HTERT RPE-1 (cell line): Measurements from ENCODE around the gene EXOC4.

Source experiments
- in situ Hi-C: fragments of 300-500 bp; cut with MboI; formaldehyde crosslinking; loops from 4 replicates; pipeline ENCODE4 v1.14.3; 2020; ENCODE audit warnings: low sequenced_read_pairs

The EXOC4 gene

DNA sequence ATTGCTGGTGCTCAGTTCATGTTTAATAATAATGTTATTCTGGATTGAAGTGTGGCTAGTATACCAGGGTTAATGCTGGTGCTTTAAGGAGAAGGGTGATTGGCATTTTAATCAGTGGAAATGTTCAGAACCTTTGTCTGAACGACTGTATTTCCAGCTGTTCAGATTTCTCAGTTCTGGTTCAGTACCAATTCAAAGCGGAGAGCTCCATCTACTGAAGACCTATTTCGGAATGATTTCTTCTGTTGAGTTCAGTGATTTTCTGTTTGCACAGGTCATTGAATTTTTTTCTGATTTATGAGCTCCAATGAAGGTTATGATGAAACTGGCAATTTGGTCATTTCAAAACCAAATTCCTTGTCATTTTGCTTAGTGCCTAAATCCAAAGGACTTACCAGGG is 160.1 kb downstream of the EXOC4 start:
- in situ Hi-C loops, result no loop called here

DNA sequence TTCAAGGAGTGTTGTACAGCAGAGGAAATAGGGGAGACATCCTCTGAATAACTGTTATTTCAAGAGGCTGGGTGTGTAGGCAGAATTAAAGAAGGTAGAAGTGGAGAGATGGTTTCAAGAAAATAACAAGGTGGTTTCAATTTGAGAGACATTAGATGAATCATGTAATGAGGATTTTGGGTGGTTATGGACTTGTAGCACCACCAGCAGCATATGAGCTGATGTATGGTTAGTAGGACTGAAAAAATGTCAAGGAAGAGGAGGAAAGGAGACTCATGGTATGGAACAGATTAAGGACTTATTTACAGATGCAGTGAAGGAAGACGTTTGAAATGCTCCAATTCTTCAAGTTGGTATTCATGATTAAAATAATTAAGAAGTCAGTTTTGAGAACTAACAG is 166.2 kb downstream of the EXOC4 start:
- in situ Hi-C loops, result no loop called here

DNA sequence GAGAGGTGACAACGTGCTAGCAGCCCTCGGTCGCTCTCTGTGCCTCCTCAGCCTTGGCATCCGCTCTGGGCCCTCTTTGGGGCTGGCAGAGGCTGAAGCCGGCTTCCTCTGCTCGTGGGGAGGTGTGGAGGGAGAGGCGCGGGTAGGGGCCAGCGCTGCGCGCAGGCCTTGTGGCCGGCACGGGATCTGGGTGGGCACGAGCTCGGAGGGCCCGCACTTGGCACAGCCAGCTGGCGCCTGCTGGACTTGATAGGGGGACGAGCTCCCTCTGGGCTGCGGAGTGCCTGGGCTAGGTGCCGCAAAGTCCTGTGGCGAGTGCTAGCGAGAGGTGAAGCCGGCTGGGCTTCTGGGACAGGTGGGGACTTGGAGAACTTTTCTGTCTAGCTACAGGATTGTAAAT is 170.7 kb downstream of the EXOC4 start:
- in situ Hi-C loops, result no loop called here

DNA sequence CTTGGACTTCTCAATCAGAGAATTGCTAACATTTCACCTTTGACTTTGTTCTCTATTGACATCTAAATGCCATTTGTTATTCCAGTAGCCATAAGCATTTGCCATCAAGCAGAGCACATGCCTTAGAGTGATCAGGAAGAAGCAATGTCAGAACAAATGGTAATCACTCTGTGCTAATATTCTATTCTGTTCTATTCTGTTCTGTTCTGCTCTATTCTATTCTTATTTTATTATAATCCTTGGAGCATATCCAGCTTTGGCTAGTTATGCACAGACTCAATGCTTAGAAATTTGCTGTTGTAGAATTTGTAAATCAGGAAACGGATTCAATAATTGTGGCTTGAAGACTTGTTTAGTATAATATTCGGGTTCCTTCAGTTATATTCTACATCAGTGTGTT is 175.4 kb downstream of the EXOC4 start:
- in situ Hi-C loops, result no loop called here

DNA sequence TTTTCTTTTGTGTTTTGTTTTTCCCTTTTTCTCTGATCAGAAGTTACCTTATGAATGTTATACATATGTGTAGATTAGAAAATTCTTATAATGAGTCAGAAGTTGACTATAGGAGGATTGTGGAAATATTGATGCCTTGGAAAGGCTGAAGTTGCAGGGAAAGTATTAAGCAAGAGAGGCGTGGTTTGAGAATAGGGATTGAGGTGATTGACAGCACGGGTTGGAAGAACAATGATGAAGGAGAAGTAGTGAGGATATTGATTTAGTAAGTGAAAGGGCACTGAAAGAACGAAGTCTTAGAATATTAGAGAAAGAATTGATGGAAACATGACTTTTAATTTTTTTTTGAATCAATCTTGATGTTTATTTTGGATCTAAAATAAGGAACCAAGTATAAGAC is 176.0 kb downstream of the EXOC4 start:
- in situ Hi-C loops, result no loop called here

DNA sequence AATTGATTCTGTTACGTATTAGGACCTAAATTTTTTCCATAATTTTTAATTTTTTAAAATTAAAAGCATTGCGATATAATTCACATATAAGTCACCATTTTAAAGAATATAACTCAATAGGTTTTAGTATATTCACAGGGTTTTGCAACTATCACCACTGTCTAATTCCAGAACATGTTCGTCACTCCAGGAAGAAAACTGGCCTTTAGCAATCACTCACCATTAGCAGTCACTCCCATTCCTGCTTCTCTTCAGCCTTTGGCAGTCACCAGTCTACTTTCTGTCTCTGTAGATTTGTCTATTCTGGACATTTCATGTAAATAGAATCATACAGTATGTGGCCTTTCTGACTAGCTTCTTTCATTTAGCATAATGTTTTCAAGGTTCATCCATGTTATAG is 176.5 kb downstream of the EXOC4 start:
- in situ Hi-C loops, result no loop called here

DNA sequence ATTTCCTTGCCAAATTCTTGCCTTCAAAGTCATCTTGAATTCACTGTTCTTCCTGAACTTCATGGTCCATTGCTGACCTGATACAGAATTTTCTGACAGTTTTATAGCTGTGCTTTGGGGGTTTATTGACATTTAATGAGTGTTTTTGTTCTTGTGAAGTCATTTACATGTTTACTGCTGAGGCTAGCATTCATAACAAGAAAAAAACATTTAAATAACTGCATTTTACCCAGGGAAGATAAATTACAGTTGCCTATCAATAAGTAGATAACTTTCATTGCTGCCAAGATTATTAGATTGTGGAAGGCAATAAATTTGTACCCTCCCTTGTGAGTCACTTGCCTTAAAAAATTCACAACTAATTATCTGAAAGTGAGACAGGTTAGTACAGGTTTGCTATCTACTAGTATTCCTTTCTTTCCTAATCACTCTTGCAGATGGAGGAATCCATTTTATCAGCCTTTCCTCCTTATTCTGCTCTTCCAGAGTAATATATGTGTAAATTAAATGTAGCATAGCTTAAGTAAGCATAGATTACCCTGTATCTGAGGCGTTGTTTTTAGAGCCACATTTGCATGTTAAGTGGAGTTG is 178.4 kb downstream of the EXOC4 start:
- in situ Hi-C loops, result no loop called here

DNA sequence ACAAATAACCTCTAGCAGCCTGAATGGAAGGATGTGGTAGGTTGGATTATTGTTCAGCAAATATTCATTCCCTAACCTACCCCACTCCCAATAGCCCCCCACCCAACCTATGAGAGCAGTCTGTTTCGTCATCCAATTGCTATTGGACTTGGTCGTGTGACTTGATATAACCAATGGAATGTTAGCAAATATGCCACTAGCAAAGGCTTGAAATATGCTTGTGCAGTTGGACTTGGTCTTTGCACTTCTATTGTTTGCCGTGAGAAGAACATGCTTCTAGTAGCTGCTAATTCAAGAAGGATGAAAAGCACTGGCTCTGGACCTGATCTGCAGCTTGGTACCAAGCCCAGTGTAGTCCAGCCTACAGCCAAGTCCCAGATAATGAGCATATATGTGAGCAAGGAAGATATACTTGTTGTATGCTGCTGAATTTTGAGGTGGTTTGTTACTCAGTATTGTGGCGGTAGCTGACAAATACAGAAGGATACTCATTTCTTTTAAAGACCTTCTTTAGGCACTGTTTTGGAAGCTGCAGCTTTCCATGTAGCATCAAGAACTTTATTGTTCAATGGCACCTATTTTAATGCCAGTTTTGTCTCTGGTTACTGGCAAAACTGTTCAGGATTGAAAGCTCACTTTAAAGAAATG is 180.4 kb downstream of the EXOC4 start:
- in situ Hi-C loops, result no loop called here

DNA sequence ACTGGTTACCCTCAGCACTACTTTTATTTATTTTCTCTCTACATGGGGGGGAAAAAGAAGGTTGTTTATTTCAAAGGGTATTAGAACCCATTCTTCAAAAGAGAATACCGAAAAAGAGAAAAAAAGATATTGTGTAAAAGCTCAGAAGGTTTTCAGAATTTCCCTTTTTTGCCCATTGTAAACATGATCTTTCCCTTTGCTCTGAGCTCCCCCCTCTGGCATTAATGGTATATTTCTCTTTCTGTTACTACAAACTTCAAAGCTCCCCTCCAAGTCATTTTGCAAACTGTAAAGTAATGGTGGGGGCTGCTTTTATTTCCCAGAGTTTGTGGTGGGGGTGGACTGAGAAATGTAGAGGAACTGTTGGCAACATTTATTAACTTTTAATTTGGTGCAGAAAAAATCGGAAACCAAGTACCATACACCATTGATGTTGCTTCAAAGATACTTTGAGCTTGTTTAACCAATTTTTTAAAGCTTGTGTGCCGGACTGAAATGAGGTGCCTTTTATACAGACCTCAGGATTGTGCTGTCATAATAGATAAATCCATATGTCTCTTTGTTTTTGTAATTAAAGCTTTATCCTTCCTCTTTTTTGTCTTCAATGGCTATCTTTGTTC is 181.5 kb downstream of the EXOC4 start:
- in situ Hi-C loops, result no loop called here

DNA sequence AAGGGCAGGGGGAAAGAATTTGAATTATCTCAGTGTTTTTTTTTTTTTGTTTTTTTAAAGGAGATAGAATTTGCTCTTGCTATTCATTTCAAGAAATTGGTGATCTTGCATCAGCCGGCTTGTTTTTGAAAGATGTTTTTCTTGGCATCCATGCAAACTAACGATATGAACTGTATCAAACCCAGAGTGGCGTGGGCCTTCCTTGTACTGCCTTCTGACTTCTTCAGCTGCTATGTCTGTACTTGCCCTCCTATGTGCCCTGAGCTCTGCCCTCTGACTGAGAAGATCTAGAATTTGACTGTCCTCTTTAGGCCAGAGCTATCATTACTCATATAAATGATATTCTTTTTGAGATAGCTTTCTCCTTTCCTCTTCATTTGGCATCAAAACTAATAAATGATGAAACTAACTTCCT is 183.1 kb downstream of the EXOC4 start:
- in situ Hi-C loops, result no loop called here

DNA sequence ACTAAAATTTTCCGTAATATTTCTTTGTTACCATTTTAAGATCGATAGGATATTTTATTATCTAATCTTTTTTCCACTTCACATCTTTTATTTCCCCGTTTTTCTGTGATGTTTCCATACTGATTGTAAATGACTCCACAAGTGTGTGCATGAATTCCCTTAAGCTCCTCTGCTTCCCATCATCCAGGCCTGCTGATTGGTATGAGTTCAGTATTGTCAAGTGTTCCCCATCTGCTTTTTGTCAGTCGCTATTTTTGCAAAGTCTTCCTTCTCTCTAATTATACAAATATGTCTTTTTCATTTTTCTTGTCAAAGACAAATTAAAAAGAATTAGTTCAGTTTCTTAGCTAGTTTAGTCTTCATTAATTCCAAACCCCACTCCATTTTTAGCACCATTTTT is 184.7 kb downstream of the EXOC4 start:
- in situ Hi-C loops, result no loop called here

DNA sequence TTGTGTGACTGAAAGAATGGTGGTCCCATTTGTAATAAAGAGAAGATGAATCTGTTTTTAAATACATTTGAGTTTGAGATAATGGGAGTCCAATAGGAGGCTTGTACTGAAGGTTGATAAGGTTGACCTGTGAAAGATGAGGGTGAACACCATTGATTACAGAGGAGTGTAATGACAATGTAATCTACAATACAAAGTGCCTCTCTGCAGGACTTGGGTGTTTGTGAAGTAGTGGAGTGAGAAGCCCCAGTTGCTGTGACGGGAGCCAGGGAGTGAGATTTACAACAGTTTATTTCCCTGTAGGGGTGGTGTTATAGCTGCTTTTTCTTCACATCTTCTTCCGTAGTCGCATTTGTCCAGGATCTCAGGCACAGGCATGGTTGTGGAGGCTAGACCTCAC is 189.9 kb downstream of the EXOC4 start:
- in situ Hi-C loops, result no loop called here

DNA sequence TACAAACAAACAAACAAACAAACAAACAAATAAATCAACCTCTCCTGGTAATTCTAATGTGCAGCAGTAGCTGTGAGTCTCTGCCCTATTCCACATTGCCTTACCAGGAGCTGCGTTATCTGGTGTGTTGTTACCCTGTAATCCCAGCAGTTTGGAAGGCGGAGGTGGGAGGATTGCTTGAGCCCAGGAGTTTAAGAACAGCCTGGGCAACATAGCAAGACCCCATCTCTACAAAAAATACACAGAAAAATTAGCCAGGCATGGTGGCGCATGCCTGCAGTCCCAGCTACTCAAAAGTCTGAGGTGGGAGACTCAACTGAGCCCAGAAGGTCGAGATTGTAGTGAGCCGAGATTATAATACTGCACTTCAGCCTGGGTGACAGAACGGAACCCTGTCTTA is 192.7 kb downstream of the EXOC4 start:
- in situ Hi-C loops, result no loop called here

DNA sequence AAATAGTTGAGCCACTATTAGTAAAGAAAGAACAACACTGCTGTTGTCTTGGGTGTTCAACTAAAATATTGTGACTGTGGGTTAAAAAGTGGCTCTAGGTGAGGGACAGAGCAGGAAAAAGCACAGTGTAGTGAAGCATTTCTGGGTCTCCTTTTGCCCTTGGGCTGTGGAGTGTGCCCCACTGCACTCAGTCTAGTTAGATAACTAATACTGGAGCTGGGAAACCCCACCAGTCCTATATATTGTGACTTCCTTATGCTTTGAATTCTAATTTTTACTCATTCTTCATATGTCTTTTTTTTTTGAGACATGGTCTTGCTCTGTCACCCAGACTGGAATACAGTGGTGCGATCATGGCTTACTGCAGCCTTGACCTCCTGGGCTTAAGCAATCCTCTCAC is 195.1 kb downstream of the EXOC4 start:
- in situ Hi-C loops, result no loop called here

DNA sequence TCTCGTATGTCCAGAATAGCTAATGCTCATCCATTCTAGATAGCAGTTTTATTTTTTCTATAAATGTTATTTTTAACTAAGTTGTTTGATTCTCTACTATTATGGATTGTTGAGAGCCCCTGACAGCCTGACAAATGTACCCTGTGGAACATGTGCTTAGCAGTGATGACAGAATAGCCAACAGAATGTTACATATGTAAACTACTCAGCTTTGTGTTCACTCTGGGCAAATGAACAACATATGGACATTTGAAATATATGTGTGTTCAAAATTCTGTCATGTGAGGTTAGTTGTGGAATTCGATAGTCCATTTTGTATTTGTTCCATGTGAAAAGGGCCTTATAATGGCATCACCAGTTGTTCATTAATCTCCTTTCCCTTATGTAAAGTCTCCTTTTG is 199.7 kb downstream of the EXOC4 start:
- in situ Hi-C loops, result no loop called here

DNA sequence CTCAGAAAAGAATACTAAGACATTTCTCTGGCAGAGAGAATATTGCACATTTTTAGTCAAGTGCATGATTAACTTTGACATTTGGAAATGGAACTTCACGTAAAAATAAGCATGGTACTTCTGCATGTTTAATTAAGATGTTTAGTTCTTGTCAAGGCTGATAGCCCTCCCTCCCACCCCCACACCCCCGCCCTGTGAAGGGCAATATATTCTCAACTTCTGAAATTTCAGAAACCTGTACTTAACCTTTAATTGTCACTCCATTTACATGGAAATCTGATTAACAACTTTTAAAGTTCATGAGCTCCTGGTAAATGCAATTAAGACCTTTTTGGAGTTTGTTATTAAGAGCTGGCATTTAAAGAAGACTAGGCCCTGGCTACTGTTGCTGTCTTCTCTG is 205.8 kb downstream of the EXOC4 start:
- in situ Hi-C loops, result no loop called here

DNA sequence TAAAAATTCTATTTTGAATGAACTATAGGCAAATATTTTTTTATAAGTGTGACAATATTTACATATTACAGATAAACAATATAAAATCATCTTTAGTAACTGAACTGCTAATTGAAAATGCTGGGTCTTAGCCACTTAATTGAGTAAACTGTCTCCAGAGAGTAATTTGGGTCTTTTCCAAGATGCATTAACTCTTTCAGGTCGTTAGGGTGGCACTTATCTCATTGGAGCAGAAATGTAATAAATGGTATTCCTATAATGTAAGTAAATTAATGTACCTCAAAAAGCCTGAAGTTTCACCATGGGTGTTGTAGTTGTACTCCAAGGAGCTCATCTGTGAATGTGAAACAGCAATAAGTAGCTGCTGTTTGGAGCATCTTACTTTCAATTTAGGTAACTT is 208.5 kb downstream of the EXOC4 start:
- in situ Hi-C loops, result no loop called here

DNA sequence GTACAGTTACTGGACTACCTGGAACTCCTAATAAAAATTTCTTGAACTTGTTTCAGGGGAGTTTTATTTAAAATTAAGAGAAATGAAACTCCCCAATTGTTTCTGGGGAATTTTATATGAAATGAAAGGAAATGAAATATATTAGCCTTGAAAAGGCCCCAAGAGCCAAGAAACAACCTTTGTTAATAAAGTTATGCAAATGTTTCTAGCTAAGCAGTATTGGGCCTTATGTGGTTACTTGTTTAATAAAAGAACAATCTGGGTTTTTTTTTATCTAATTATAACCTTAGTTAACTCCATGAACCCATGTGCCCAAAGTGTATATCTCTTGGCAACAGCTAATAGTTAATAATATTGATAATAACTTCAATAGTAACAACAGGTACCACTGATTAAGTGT is 222.8 kb downstream of the EXOC4 start:
- in situ Hi-C loops, result no loop called here

DNA sequence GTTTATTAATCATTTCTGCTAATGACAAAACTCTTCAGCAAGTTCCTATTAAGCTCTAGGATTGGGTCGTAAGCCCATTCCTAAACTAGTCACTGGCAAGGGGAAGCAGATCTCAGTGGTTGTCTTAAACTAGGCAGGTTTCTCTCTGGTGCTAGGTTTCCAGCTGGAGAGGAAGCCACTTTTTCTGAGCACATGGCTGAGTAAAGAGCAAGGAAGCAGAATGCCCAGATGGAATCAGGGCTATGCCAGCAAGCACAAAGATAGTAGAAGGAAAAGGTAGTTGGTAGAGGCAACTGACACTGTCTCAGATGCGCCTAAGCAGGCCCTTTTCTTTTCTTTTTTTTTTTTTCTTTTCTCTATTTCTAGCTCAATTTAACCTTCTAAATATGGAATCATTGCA is 224.9 kb downstream of the EXOC4 start:
- in situ Hi-C loops, result no loop called here

DNA sequence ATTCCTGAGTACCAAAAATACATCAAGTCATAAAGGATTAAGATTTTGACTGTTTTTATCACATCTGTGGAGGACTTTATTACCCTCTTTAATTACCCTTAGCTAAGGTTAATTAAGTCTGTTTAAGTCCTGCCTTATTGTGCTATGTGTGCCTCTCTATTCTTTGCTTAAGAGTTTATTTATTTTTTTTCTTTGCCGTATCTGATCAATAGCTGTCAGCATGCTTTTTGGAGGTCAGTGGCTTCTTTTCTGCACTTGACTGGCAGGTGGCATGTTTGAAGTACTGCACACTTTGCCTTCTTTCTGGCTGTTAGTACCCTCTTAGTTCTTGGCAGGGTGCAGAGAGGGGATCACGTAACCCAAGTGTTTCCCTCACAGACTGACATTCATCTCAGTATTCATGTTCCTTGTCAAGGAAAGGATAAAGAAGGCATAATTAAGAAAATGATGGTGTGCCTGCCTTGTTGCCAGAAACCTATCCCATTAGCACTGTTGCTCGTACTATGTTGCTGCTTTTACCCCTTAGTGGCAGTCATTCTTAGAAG is 225.8 kb downstream of the EXOC4 start:
- in situ Hi-C loops, result no loop called here

DNA sequence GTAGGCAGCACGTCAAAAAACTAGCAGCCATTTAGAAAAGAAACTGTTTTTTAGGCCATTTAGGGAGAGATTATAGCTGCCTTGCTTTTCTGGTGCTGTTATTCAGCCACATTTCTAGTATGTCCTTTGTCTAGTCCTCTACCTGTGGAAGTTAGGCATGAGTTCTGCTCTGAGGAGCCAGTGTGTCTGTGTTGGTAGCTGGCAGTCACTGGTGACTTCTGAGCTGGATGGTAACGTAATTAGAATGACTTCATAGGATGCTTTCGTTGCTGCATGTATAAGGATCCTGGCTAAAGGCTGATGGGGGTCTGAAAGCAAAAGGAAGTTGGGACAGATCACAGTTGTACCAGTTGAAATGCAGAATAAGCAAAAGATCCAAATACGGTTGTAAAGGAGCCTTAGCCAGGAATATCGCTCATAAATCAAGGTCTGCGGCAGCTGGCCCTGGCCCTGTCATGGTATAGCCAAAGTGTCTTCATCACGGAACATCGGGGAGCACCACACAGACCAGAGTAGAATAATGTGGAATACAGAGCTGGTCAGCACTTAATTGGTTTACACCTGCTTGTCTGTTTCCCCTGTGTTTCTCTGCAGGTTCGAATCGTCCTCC is 226.7 kb downstream of the EXOC4 start:
- in situ Hi-C loops, result no loop called here

DNA sequence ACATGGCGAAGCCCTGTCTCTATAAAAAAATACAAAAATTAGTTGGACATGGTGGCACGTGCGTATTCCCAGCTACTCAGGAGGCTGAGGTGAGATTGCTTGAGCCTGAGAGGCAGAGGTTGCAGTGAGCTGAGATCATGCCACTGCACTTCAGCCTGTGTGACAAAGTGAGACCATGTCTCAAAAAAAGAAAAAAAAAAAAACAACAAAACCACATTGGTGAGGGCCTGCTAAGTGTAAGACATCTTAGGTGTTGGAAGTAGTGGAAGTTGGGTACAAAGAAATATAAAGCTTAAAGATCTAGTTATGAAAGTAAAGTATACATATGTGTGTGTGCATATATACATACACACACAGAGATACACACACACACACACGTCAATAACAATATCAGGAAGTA is 228.0 kb downstream of the EXOC4 start:
- in situ Hi-C loops, result no loop called here
